A673 (cell line): ENCODE measurements around the gene TLE1.

ENCODE experiments used
- CTCF ChIP-seq: fragments of 300-800, 200-600 bp; sonication (generic); conservative IDR thresholded peaks from 2 replicates; pipeline ENCODE4 v1.5.1; 2017; ENCODE audit warnings: low read depth, mild to moderate bottlenecking, antibody characterized with exemption, low read length, moderate library complexity, mixed read lengths
- EZH2 ChIP-seq: fragments of 200-600 bp; sonication (generic); IDR thresholded peaks from 2 replicates; pipeline ENCODE4 v1.6.1; 2017; ENCODE audit warnings: borderline replicate concordance, low read depth, mild to moderate bottlenecking, mixed read lengths, antibody characterized with exemption, low read length; ENCODE audit not compliant: poor library complexity, severe bottlenecking

GRCh38 chr9:81586786-81587185, 102.6 kb downstream of the TLE1 start:
- no peak for TF ChIP-seq CTCF
- TF ChIP-seq EZH2 = no peak
